Prostate gland (tissue), 2 donors: ENCODE measurements around the gene TCP1. TPM values are rescaled to one million over a fixed set of nuclear protein-coding genes. Genes with fewer than 3 reads are reported as not detected.
"Not testable (repeated sequence)": the region's sequence is repeated elsewhere in the genome, so short reads cannot be mapped to it uniquely, and the experiment has no call there.

Experiments
- DNase-seq: peaks from one replicate; pipeline ENCODE4 v3.0.0-alpha.2; 2019; ENCODE audit warnings: low spot score
- H3K27ac ChIP-seq, 2 donors: fragments of 200-600 bp; sonication (generic); 2 replicates each; pipeline ENCODE4 v1.5.1; 2017 to 2019
- H3K27me3 ChIP-seq: fragments of 200-600 bp; sonication (generic); replicated peaks from 2 replicates; pipeline ENCODE4 v1.5.1; 2019; ENCODE audit not compliant: insufficient read depth
- H3K36me3 ChIP-seq, 2 donors: fragments of 200-600 bp; sonication (generic); 1 replicate in 1 of 2; 2 replicates in 1 of 2; pipeline versions ENCODE4 v1.5.1 to v1.8.1; 2017 to 2019
- H3K4me1 ChIP-seq: fragments of 200-600 bp; sonication (generic); replicated peaks from 2 replicates; pipeline ENCODE4 v1.5.1; 2019
- H3K4me3 ChIP-seq, 2 donors: fragments of 200-600 bp; sonication (generic); 2 replicates each; pipeline ENCODE4 v1.5.1; 2017 to 2019
- H3K9me3 ChIP-seq: fragments of 200-600 bp; sonication (generic); 2 replicates; pipeline ENCODE4 v1.5.1; 2017
- POLR2A ChIP-seq: fragments of 450-650 bp; IDR thresholded peaks from one replicate; pipeline ENCODE4 v1.6.1; 2016; ENCODE audit warnings: antibody characterized with exemption, mild to moderate bottlenecking
- POLR2AphosphoS5 ChIP-seq: sonication (generic); formaldehyde crosslinking; IDR thresholded peaks from one replicate; pipeline ENCODE4 v1.6.1; 2017; ENCODE audit warnings: antibody characterized with exemption
- WGBS: methylation state at CpG from one replicate; pipeline ENCODE4 v1.1.5; 2018; 5-methylcytosine and 5-hydroxymethylcytosine counted together
- intact Hi-C: fragments of 100-400 bp; cut with DNase I; formaldehyde crosslinking; loops from one replicate; pipeline ENCODE4 v1.14.2; 2022
- total RNA-seq, 2 donors: library from RNA; depleted of rRNA; stranded (reverse); fragments of >200 nt; gene quantifications; one replicate each; pipeline ENCODE4 v1.1.0, GENCODE V29; 2016
- TF ChIP-seq, protein P1 (sequence below), 4 experiments: fragments of 200-600 bp in 2 of 4; fragments of 450-650 bp in 2 of 4; sonication (generic) in 2 of 4; IDR thresholded peaks; 1 replicate in 3 of 4; 2 replicates in 1 of 4; pipeline ENCODE4 v1.5.1; 2016 to 2019; ENCODE audit warnings: antibody characterized with exemption in 4 of 4, mild to moderate bottlenecking in 2 of 4, moderate library complexity in 2 of 4

Gene TCP1
- total RNA-seq, 2 donors from 2014 or later: 145 to 187 TPM

DNA sequence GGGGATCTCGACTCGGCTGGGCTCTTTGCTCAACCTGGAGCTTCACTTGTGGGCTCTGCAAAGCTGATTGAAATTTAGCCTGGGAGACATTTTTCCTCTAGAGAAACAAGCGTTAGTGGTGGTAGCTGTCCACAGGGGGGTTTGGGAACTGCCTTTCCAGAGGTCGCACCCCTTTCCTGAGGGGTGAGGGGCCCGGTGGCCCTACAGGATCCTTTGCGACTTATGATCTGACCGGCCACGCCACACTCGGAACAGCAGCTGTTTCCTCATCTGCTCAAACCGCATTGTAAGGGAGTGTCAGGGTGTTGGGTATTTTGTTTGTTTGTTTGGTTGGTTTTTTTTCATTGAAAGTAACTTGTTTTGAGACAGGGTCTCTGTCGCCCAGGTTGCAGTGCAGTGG lies 31.7 kb upstream of the TCP1 start:
- H3K27me3 ChIP-seq: no peaks in the 10 kb centered on the region
- intact Hi-C loops: no loop called here
- H3K36me3 ChIP-seq: no peaks in the 10 kb centered on the region
- H3K4me3 ChIP-seq: no peak overlapping the region
- 85% methylated on average over 11 of the region's 11 CpGs for WGBS
- H3K9me3 ChIP-seq: no peaks in the 10 kb centered on the region
- no peak for TF ChIP-seq POLR2AphosphoS5
- H3K27ac ChIP-seq: no peak overlapping the region
- no peaks in the 10 kb centered on the region for H3K4me1 ChIP-seq
- no peak for DNase-seq

DNA sequence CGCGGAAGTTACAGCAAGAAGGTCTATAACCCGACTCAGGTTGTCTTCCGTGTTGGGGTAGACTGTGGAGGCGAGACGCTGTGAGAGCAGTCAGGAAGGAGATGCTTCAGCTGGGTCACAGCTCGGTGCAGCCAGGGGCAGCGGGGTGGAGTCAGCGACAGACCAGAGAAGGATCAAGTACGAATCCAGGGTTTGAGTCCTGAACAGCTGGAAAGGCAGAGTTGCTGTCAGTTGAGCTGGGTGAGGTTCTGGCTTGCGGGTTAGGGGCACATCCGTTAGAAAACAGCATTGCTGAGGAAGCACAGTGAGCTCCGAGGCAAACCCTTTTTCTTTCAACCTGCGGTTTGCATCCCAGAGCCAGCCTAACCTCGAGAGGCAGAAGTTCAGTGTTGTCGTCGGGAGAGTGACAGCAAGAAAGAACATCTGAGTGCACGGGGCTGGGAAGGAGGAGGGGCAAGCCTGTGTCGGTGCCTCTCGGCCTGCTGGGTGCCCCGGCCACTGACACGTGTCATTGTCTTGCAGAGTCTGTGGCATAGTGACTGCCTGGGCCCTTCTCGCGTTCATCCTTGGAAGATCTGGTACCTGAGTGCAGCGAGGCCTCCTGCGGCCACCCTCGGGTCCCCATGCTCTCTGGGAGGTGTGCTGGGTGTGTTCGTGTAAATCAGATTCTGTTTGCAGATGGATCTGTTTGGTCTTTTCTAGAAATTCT lies 30.7 kb upstream of the TCP1 start:
- TF ChIP-seq, protein P1, sequence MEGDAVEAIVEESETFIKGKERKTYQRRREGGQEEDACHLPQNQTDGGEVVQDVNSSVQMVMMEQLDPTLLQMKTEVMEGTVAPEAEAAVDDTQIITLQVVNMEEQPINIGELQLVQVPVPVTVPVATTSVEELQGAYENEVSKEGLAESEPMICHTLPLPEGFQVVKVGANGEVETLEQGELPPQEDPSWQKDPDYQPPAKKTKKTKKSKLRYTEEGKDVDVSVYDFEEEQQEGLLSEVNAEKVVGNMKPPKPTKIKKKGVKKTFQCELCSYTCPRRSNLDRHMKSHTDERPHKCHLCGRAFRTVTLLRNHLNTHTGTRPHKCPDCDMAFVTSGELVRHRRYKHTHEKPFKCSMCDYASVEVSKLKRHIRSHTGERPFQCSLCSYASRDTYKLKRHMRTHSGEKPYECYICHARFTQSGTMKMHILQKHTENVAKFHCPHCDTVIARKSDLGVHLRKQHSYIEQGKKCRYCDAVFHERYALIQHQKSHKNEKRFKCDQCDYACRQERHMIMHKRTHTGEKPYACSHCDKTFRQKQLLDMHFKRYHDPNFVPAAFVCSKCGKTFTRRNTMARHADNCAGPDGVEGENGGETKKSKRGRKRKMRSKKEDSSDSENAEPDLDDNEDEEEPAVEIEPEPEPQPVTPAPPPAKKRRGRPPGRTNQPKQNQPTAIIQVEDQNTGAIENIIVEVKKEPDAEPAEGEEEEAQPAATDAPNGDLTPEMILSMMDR (IDR thresholded peaks at IDR 0.05): no peak
- TF ChIP-seq POLR2AphosphoS5 (no peak), POLR2A (no peak)
- no peaks in the 10 kb centered on the region for H3K36me3 ChIP-seq
- no peak overlapping the region for H3K4me3 ChIP-seq
- no peak for DNase-seq
- no peaks in the 10 kb centered on the region for H3K27me3 ChIP-seq
- H3K9me3 ChIP-seq: no peaks in the 10 kb centered on the region
- no peaks in the 10 kb centered on the region for H3K4me1 ChIP-seq
- intact Hi-C loops: no loop called here
- 62% methylated on average over 28 of the region's 28 CpGs for WGBS
- H3K27ac ChIP-seq: no peak overlapping the region

DNA sequence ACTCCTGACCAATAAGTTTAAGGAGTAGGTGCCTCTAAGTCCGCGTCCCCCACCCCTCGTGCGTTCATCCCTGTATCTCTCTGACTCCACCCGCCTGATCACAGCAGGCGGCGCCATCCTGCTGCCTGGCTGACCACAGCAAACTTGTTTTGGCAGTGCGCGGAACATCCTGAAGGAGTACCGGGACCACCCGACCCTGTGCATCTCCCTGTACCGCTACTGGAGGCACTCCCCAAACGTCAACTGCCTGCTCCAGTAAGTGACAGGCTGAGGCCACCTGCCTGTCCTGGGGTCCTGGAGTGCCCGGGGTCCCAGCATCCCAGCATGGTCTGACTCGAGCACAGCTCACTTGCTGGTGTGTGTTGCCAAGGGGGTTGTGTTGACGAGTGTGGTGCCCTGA lies 29.7 kb upstream of the TCP1 start:
- no peak overlapping the region for H3K27ac ChIP-seq
- TF ChIP-seq POLR2AphosphoS5: no peak
- no peak for TF ChIP-seq POLR2A
- TF ChIP-seq, protein P1 (IDR thresholded peaks at IDR 0.05): no peak
- no peaks in the 10 kb centered on the region for H3K27me3 ChIP-seq
- no peak overlapping the region for H3K4me3 ChIP-seq
- WGBS: 84% methylated on average over 16 of the region's 16 CpGs
- intact Hi-C loops: no loop called here
- H3K36me3 ChIP-seq: no peaks in the 10 kb centered on the region
- DNase-seq: no peak
- no peaks in the 10 kb centered on the region for H3K9me3 ChIP-seq
- H3K4me1 ChIP-seq: no peaks in the 10 kb centered on the region

GRCh38 chr6:159817951-159818739 lies 28.7 kb upstream of the TCP1 start:
- no peak overlapping the region for H3K27ac ChIP-seq
- H3K4me3 ChIP-seq: no peak overlapping the region
- intact Hi-C loops: no loop called here
- no peaks in the 10 kb centered on the region for H3K27me3 ChIP-seq
- no peaks in the 10 kb centered on the region for H3K9me3 ChIP-seq
- WGBS: 84% methylated on average over 23 of the region's 23 CpGs
- DNase-seq: no peak
- no peaks in the 10 kb centered on the region for H3K4me1 ChIP-seq
- H3K36me3 ChIP-seq: no peaks in the 10 kb centered on the region
- TF ChIP-seq POLR2A: no peak
- TF ChIP-seq POLR2AphosphoS5: no peak
- TF ChIP-seq, protein P1 (IDR thresholded peaks at IDR 0.05): no peak

GRCh38 chr6:159816775-159817174 lies 27.4 kb upstream of the TCP1 start:
- H3K4me3 ChIP-seq, intact Hi-C loops: not testable (repeated sequence)

More at GRCh38 chr6:159816775-159817174, 27.4 kb upstream of the TCP1 start:
- not testable (repeated sequence) for H3K4me1 ChIP-seq, H3K9me3 ChIP-seq, H3K36me3 ChIP-seq, DNase-seq, H3K27me3 ChIP-seq, H3K27ac ChIP-seq
- WGBS: 76% methylated on average over 3 of the region's 3 CpGs
